ENCODE measurements around the gene MAEA.

DNA sequence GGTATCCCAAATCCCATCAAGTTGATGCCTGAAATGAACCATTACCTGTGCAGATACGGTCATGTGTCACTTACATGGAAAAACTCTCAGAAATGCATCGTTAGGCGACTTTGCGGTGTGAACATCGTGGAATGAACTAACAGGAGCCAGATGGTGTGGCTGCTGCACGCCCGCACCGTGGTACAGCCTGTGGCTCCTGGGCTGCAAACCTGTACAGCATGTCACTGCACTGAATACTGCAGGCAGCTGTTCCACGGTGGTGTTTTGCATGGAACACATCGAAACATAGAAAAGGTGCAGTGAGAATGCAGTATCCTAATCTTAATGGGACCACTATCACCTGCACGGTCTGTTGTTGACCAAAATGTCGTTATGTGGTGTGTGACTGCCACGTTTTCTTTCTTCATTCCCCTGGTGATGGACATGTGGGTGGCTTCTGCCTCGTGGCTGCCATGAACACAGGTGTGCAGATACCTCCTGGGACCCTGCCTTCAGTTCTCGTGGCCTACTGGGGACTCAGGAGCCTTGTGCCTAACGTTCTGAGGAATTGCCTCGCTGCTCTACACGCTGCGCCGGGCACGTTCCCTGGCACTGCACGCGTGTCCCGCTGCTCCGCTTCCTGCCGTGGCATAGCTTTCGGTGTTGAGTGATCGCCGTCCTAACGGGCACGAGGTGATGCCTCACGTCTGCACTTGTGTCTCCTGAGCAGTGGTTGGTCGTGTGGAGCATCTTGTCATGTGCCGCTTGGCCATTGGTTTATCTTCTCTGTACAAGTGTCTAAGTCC, 18.5 kb downstream of the MAEA start:
- TF ChIP-seq JUN (IDR thresholded peaks at IDR 0.05) (no peak), NFE2L2 (conservative IDR thresholded peaks at IDR 0.05; ENCODE audit: low read length) (no peak), PHF8 (IDR thresholded peaks at IDR 0.05; ENCODE audit: borderline replicate concordance, low read depth) (no peak), POLR2A (IDR thresholded peaks at IDR 0.05; ENCODE audit: low read length) (no peak), TP53 (CRISPR knock-in tag; IDR thresholded peaks at IDR 0.05) (no peak), CHD2 (IDR thresholded peaks at IDR 0.05; ENCODE audit: low read length, partially characterized antibody) (no peak), FOXS1 (CRISPR knock-in tag; IDR thresholded peaks at IDR 0.05) (no peak), KDM1A (IDR thresholded peaks at IDR 0.05; ENCODE audit: low read depth) (no peak), NR3C1 (IDR thresholded peaks at IDR 0.05) (no peak), KDM5A (IDR thresholded peaks at IDR 0.05) (no peak)
- TF ChIP-seq, protein P1, sequence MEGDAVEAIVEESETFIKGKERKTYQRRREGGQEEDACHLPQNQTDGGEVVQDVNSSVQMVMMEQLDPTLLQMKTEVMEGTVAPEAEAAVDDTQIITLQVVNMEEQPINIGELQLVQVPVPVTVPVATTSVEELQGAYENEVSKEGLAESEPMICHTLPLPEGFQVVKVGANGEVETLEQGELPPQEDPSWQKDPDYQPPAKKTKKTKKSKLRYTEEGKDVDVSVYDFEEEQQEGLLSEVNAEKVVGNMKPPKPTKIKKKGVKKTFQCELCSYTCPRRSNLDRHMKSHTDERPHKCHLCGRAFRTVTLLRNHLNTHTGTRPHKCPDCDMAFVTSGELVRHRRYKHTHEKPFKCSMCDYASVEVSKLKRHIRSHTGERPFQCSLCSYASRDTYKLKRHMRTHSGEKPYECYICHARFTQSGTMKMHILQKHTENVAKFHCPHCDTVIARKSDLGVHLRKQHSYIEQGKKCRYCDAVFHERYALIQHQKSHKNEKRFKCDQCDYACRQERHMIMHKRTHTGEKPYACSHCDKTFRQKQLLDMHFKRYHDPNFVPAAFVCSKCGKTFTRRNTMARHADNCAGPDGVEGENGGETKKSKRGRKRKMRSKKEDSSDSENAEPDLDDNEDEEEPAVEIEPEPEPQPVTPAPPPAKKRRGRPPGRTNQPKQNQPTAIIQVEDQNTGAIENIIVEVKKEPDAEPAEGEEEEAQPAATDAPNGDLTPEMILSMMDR (IDR thresholded peaks at IDR 0.05), result no peak

All from A549 (cell line).